Stimulated activated CD8-positive, alpha-beta memory T cell treated with anti-CD3 and anti-CD28 coated beads, Interleukin-15, amount 100 ng/mL, for 4 hours (primary cell): ENCODE results near the gene OXLD1.
A peak's percentile ranks its signal among the peaks of the same experiment; 100 is the strongest.
"Not testable (repeated sequence)": the region's sequence is repeated elsewhere in the genome, so short reads cannot be mapped to it uniquely, and the experiment has no call there.

Experiments
- DNase-seq, 2 donors: peaks; one replicate each; pipeline ENCODE4 v3.0.0-alpha.2; 2020; ENCODE audit warnings: low read depth in 2 of 2

The OXLD1 gene

DNA sequence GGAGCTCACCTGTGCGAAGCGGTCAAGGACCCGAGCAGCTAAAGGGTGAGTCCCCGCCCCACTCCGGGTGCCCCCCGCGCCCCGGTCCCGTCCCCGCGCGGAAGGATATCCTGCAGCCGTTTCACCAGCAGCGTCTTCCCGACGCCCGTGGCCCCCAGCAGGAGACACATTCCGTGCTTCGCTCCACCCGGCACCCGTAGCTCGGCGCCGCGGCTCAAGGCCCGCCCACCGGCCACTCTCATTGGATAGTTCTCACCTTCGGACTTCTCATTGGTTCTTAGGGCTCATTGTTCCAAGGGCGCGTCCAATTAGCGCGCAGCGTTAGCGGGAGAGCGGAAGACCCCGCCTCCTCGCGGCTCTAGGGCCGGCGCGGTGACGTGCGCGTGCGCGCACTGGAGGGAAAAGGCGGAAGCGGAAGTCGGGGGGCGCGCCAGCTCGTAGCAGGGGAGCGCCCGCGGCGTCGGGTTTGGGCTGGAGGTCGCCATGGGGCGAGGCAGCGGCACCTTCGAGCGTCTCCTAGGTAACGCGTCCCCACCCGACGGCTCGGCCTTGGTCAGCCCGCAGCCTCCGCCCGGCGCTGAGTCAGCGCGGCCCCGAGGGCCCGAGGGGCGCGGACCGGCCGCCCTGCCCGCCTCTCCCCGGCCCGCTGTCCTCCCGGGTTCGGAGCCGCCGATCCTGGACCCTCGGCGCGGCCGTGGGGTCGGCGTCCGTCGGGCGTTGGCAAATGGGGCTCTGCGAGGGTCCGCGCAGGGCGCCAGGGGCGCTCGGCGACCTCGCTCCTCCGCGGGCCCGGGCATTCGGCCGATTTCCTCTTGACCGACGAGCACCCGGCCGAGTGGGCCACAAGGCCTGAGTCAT is 17.4 kb upstream of the OXLD1 start, which contains the start of the genes ARL16 and HGS:
ARL16 (minus strand) TSS at position 214 of the 858 bp plus-strand sequence; CDS start at position 170, 44 bp downstream.
HGS (plus strand) TSS at position 428 of the 858 bp plus-strand sequence; CDS start at position 484, 56 bp downstream.
- DNase-seq: peak; percentile 92 to 96

DNA sequence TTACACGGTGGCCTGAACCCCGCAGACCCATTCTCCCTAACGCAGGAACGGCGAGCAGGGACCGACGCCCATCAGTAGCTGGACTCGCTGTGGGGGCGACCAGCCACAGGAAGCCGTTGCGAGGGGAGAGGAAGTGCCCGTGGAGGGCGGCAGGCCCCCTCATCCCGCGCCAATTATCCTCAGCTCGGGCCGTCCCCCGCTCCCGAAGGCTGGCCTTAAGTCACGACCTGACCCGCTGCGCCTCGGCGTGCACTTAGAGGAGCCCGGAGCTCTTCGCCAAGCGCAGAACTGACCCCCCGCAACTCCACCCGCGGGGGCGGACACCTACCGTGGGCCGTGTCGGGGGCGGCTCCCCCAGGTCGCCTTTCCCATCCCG is 16.8 kb upstream of the OXLD1 start:
- no peak for DNase-seq

DNA sequence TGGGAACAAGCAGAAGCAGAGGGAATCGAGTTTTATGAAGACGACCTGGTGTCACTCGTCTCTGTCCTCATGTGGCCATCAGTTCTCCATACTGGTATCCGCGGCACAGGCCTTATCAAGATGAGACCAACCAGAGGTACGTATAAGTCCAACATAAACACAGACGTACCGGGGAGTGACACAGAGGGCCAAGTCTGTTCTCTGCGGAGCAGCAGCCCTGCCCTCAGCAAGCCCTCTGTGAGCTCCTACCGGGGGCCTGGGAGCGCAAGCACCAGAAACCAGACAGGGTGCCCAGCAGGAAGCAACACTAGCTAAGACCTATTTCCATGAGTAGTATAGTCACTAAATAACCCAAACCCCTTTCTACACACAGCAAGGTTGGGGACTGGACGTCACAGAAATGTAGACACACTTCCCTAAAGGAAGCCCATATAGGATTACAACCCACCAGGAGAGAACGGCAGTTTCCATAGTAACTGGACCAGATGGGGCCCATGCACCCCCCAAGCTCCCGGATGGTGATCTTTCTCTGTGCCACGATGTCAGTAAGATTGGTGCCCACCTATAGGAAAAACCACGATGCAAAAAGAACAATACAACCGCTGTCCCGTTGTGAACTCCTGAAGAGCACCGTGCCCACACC is 16.3 kb upstream of the OXLD1 start:
- DNase-seq: no peak

DNA sequence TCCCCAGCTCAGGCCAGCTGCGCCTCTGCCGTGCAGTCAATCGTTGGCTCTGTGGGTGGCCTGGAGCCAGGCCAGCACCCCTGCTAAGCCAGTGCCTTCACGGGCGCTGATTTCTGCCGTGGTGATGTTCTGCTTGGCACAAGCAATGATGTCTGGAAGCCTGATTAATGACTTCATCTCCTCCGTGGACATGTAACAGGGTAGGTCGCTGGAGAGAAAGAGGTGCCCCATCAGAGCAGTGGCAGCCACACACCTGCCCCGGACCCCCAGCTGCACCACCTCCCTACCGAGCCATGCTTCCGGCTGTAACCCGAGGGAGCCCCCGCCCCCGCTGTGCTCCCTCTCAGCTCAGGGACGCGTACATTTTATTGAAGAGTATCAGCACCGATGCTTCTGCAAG is 15.3 kb upstream of the OXLD1 start:
- DNase-seq: no peak

DNA sequence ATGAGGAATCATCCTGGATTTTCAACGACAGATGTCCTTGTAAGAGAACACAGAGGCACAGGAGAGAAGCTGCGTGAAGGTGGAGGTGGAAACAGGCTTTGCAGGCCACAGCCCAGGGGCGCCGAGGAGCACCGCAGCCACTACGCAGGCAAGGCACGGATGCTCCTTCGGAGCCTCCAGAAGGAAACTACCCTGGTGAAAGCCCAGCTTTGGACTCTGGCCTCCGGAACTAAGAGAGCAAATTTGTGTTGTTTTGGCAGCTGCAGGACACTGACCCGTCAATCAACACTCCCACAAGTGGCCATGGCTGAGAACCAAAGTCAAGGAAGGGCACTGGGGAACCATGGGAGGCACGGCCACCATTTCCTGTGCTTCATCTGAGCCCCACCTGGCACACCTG is 13.7 kb upstream of the OXLD1 start:
- DNase-seq: no peak

DNA sequence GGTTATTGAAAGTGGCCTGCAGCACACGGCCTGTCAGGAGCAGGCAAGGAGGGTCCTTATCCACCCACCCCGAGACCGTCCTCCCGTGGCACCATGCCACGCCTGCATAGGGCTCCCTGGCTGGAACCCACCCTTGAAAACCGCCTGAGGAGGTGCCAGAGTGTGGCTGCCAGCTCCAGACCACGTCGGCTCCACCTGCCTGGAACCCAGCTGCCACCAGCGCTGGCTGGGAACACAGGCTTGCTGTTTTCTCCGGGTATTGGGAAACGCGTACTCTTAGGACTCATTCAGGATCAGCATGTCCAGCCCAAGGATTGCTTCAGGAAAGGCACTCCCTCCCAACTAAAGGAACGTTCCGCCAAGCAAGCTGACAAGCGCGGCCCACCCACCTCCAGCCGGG is 10.5 kb upstream of the OXLD1 start:
- DNase-seq: no peak

DNA sequence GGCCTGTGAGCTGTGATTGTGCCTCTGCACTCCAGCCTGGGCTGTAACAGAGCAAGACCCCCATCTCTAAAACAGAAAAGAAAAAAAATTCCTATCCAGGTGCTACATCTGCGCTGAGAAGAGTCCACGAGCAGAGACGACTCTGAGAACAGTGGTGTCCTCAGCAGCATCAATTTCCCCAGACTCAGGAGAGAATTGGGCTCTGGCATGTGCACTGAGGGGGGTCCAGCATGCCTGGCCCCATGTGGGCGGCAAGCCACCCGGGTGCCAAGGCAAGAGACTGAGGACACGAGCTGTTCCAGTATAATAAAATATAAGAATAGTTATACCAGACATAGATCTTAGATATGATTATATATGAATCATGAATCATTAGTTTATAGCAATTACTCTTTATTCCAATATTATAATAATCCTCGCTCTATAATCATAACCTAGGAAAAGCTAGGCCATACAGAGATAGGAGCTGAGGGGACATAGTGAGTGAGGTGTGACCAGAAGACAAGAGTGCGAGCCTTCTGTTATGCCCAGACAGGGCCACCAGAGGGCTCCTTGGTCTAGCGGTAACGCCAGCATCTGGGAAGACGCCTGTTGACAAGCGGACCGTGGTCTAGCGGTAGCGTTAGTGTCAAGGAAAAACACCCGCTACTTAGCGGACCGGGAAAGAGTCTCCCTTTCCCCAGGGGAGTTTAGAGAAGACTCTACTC is 9.3 kb upstream of the OXLD1 start:
- DNase-seq: not testable (repeated sequence)

DNA sequence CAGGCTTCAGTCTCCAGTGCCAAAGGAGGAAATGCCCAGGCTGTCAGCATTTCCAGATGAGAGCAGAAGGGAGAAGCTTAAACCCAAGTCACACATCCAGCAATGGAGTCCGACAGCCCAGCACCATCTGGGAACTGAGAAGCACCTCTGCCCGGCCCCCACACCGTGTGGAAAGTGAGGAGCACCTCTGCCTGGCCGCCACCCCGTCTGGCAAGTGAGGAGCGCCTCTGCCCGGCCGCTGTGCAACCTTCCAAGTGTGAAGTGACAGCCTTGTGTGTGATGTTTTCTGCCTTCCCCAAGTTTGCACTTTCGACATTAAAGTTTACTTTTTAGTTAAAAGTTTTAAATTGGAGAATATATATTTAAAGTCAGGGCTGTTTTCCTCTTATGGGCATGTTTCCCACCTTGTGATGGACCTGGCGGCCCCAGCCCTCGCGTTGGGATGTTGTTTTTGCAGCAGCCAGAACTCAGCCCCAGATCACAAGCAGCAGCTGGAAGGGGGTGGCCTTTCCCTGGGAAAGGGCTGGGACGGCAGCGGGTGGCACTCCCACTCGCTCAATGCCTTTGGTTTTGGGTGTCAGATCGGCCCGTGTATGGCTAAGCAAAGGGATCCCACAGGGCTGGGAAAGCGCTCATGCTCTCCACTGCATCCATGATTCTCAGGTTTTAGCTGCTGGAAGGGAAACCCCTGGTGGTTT is 7.3 kb upstream of the OXLD1 start:
- no peak for DNase-seq

DNA sequence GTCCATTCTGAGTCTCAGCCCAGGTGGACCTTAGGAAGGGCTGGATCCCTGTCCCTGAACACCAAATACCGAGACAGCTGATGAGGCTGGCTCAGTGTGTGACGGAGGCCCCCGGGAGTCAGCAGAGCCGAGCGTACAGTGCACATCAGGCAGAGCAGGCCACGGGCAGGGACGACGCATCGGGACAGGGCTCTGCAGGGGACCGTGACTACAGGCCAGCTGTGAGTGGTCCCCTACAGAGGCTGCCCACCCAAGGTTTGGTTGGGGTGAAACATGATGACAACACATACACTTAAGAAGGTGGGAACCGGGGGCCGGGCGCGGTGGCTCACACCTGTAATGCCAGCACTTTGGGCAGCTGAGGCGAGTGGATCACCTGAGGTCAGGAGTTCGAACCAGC is 6.5 kb upstream of the OXLD1 start:
- DNase-seq: no peak

DNA sequence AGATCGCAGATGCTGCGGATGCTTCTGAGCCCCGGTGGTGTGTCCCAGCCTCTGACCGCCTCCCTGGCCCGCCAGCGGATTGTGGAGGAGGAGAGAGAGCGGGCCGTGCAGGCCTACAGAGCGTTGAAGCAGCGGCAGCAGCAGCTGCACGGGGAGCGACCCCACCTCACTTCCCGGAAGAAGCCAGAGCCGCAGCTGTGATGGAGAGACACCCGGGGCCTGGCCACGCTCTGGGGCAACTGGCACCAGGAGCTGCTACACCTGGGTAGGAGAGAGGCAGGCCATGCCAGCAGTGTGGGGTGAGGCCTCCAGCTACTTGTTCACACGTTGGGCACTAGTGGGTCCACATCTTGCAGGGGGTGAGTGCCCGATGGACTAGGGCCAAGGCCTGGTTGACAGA is 6.1 kb upstream of the OXLD1 start:
- no peak for DNase-seq

DNA sequence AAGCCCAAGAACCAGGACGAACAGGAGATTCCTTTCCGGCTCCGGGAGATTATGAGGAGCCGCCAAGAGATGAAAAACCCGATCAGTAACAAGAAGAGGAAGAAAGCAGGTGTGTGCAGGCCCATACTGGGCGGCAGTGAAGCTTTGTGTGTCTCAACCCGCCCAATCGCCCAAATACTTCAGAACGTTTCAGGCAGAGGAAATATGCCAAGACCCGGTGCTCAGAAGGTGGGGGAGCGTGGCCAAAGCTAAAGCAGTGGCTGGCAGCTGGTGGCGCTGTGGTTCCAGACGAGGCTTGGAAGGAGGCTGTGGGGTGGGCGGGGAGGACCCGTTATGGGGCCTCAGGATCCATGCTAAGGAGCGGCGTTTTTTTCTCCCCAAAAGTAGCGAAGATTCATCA is 1.3 kb upstream of the OXLD1 start:
- DNase-seq: no peak

DNA sequence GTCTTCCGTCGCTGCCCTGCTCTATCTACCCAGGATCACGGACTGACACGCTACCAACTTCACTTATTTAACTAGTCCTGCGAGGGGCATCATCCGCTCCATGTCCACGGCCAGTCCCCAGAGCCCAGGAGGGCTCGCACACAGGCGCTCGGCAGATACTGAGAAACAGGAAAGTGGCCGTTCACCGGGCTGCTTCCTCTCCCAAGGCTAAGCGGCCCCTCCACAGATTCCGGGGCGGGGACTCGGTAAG is 388 bp downstream of the OXLD1 start:
- DNase-seq: no peak

DNA sequence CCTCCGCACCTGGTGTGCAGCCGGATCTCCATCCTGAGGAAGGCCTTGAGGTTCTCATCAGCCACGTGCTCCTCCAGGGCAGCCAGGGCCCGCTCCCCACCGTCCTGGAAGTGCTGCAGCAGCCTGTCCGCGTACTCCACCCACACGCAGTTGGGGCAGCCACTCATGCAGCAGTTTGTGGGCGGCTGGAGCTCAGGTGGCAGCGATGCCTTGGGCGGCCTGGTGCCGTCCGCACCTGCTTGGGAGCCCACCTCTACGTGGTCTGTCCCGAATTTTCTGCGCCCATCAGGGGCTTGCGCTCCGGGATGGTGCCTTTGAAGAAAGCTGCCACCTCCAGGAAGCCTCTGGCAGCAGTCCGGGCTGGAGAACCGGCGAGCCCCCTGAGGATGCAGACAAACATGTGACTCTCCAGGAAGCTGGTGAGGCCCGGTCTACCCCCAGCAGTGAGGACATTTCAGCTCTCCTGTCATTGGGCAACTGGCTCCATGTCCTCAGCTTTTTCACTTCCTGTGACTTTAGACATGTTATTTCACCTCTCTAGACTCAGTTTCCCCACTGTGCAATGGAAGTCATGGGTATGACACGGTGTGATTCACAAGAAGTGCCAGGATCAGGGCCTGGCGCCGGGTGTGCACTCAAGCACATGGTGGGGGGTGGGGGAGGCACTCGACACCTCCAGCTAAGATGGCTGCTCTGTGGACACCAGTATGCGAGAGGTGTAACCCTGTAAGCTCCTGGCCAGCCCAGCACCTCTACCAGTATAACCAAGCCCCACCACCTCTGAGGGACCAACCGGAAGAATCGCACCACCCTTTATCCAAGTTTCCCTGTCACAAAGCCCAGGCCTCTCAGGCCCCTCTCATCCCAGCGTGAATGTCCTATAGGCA is 957 bp downstream of the OXLD1 start:
- no peak for DNase-seq

DNA sequence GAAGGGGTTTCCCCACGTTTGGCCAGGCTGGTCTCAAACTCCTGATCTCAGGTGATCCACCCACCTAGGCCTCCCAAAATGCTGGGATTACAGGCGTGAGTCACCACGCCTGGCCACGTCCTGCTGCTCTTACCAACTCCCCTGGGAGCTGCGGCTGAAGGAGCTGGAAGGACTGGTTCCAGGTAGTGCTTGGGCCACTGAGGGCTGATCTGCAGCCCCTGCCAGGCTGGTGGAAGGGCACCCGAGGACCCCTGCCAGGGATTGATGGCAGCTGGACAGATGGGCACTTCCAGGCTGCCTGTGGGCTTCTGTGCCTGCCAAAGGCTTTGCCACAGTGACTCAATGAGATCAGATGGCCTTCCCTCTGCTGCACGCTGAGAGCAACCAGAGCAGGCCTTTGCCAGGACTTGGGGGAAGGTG is 2.3 kb downstream of the OXLD1 start:
- DNase-seq: no peak

DNA sequence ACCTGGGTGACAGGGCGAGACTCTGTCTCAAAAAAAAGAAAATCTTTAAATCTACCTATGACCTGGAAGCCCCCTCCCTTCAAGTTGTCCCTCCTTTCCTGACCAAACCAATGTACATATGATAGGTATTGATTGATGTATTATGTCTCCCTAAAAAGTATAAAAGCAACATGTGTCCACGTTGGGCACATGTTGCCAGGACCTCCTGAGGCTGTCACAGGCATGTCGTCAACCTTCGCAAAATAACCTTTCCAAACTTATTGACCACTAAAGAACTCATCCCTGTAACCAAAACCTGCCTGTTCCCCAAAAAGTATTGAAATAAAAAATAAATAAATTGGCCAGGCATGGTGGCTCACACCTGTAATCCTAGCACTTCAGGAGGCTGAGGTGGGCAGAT is 4.4 kb downstream of the OXLD1 start:
- DNase-seq: no peak

DNA sequence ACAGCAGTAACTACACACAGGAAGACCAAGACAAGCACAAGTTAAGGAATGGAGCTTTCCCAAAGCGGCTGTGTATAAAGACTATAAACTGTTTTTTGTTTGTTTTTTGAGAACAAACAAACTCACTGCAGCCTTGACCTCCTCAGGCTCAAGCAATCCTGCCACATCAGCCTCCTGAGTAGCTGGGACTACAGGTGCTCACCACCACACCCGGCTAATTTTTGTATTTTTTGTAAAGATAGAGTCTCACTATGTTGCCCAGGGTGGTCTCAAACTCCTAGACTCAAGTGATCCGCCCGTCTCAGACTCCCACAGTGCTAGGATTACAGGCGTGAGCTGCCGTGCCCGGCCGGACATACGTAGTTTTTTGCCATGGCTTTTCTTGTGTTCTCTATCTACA is 6.0 kb downstream of the OXLD1 start:
- DNase-seq: no peak

DNA sequence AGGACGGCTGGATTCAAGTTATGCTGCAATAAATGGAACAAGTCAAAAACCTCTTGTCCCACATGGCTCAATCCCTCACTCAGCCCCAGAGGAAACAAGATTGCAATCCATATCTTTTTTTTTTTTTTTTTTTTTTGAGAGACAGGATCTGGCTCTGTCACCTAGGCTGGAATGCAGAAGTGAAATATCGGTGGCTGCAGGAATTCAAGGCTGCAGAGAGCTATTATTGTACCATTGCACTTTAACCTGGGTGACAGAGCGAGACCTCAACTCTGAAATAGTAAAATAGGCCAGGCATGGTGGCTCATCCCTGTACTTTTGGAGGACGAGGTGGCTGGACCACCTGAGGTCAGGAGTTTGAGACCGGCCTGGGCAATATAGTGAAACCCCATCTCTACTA is 7.4 kb downstream of the OXLD1 start:
- DNase-seq: no peak

DNA sequence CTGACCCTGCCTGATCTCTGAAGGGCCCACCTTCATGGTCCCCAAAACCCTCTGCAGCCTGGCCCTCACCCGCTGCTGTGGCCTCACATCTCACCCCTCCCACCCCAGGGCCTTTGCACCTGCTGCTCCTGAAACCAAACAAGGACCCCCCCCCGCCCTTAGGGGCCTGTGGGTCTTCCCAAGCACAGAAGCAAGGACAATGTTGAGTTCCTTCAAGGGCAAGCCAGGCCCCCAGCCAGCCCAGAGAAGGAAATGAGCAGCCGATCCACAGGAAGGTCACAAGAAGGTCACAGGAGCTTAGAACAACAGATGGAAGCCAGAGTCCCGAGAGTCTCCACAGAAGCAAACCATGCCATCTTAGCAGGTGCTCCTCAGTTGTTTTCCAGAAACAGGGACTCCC is 9.6 kb downstream of the OXLD1 start:
- DNase-seq: no peak

DNA sequence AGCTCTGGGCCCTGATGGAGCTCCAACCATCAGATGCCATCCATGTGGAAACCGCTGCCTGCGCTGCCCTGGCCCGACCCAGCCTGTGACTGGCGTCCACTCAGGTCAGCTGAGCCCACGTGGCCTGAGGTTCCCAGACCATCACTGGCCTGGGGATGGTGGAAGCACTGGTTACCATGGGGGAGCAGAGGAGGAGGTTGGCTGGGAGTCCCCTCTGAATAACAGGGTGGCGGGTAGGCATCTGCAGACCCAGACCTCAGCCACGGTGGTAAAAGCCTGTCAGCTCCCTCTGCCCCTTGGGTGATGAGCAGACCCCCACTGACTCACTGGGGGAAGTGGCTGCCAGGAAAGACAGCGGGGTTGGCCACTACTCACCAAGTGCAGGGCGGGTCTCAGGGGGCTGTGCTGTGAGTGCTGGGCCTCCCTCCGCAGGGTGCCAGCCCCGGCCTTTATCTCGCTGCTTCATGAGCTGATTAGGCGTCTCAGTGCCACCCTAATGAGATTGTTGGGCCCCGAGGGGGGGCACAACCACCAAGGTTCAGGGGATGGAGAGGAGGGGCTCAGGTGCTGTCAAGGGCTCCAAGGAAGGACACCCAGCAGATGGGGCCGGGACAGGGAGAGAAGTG is 10.2 kb downstream of the OXLD1 start, which contains the start of gene PDE6G:
PDE6G (minus strand) TSS at position 425 of the 626 bp plus-strand sequence. CDS start 3,237 bp downstream, outside the sequence.
- no peak for DNase-seq

DNA sequence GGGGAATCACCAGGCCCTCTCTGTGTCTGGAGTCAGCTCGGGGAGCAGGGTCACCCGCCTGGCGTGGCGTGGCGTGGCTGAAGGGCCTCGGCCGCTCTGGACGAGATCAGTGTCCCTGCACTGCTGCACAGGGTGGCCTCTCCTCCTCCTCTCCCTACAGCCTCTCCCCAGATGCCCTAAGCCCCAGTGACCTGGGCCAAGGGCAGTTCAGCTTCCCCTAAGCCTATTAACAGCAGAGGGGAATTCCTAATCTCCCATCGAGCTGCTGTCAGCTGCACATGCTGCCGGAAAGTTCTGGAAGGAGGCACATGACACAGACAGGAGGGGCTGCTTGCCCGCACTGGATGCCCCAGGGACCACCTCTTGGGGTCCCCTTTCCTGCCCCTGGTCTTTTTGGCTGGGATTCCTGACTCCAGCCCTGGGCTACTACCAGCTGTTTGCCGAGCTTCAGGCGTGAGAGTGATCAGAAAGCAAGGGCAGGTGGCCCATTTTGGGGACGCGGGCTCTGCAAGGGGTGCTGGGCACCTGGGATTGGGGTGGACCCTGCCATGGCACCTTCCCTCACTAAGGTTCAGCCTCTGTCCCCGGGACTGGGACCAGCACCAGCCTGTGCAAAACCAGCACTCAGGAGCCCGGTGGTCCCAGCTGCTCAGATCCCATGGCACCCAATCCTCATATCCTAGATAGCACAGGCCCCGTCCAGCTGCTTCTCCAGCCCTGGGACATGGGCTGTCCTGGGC is 10.9 kb downstream of the OXLD1 start:
- no peak for DNase-seq
